Uterus (tissue), 2 donors: ENCODE measurements around the gene MINAR1.

Source experiments
- POLR2A ChIP-seq, 2 donors: fragments of 450-650 bp; IDR thresholded peaks; one replicate each; pipeline ENCODE4 v1.6.1; 2016; ENCODE audit warnings: antibody characterized with exemption in 2 of 2, mild to moderate bottlenecking in 1 of 2, moderate library complexity in 1 of 2
- TF ChIP-seq, protein P1 (sequence below), 4 experiments: fragments of 200-600 bp in 2 of 4; fragments of 450-650 bp in 2 of 4; sonication (generic) in 2 of 4; IDR thresholded peaks; one replicate each; pipeline ENCODE4 v1.5.1; 2016 to 2019; ENCODE audit warnings: antibody characterized with exemption in 4 of 4, mild to moderate bottlenecking in 2 of 4, moderate library complexity in 1 of 4

- TF ChIP-seq, protein P1, sequence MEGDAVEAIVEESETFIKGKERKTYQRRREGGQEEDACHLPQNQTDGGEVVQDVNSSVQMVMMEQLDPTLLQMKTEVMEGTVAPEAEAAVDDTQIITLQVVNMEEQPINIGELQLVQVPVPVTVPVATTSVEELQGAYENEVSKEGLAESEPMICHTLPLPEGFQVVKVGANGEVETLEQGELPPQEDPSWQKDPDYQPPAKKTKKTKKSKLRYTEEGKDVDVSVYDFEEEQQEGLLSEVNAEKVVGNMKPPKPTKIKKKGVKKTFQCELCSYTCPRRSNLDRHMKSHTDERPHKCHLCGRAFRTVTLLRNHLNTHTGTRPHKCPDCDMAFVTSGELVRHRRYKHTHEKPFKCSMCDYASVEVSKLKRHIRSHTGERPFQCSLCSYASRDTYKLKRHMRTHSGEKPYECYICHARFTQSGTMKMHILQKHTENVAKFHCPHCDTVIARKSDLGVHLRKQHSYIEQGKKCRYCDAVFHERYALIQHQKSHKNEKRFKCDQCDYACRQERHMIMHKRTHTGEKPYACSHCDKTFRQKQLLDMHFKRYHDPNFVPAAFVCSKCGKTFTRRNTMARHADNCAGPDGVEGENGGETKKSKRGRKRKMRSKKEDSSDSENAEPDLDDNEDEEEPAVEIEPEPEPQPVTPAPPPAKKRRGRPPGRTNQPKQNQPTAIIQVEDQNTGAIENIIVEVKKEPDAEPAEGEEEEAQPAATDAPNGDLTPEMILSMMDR (IDR thresholded peaks at IDR 0.05) = no peak
- no peak for TF ChIP-seq POLR2A (IDR thresholded peaks at IDR 0.05)
Observed at GRCh38 chr15:79433276-79433990, 1.3 kb downstream of the MINAR1 start.
